Common myeloid progenitor, CD34-positive (primary cell): ENCODE results near the gene LRRC43.

Experiments used
- CTCF ChIA-PET: fragments of 350-600 bp; sonication (Branson Sonifier 250); formaldehyde crosslinking; loops from one replicate; lab custom pipeline; 2021; ENCODE audit warnings: antibody characterized with exemption; lab: Charles Lee
- POLR2A ChIA-PET: fragments of 350-600 bp; sonication (Branson Sonifier 250); formaldehyde crosslinking; loops from one replicate; lab custom pipeline; 2021; ENCODE audit warnings: antibody characterized with exemption; lab: Charles Lee
- DNase-seq, 3 donors: peaks; one replicate each; pipeline versions ENCODE4 v3.0.0 to v3.0.0-alpha.2; 2013
- H3K27ac ChIP-seq, 2 experiments: 1 replicate in 1 of 2; 2 replicates in 1 of 2; pipeline ENCODE4 v1.7.0; 2013; ENCODE audit warnings: inconsistent platforms in 2 of 2, low read length in 2 of 2, mild to moderate bottlenecking in 2 of 2, low read depth in 1 of 2, moderate library complexity in 1 of 2; ENCODE audit not compliant: severe bottlenecking in 2 of 2, insufficient read depth in 1 of 2, poor library complexity in 1 of 2
- H3K27me3 ChIP-seq, 5 experiments: replicated peaks in 2 of 5; 1 replicate in 3 of 5; 2 replicates in 2 of 5; pipeline versions ENCODE4 v1.6.1 to v1.7.0; 2013; ENCODE audit warnings: low read length in 4 of 5, mild to moderate bottlenecking in 2 of 5, moderate library complexity in 2 of 5, inconsistent platforms in 1 of 5; ENCODE audit not compliant: insufficient read depth in 5 of 5, control insufficient read depth in 4 of 5
- H3K36me3 ChIP-seq, 4 experiments: 1 replicate in 2 of 4; 2 replicates in 2 of 4; pipeline versions ENCODE4 v1.6.1 to v1.7.0; 2013; ENCODE audit warnings: low read length in 3 of 4, control low read depth in 1 of 4, mild to moderate bottlenecking in 1 of 4; ENCODE audit not compliant: control insufficient read depth in 4 of 4, insufficient read depth in 4 of 4
- H3K4me1 ChIP-seq, 4 experiments: 1 replicate in 3 of 4; 2 replicates in 1 of 4; pipeline versions ENCODE4 v1.6.1 to v1.7.1; 2013; ENCODE audit warnings: low read length in 3 of 4, mild to moderate bottlenecking in 3 of 4, control low read depth in 1 of 4, inconsistent platforms in 1 of 4, moderate library complexity in 1 of 4; ENCODE audit not compliant: control insufficient read depth in 4 of 4, insufficient read depth in 4 of 4; ENCODE audit errors: control extremely low read depth in 1 of 4
- H3K4me3 ChIP-seq, 7 experiments: 1 replicate in 4 of 7; 2 replicates in 3 of 7; pipeline versions ENCODE4 v1.5.1 to v1.7.0; 2013; ENCODE audit warnings: mild to moderate bottlenecking in 7 of 7, low read length in 6 of 7, moderate library complexity in 6 of 7, inconsistent platforms in 2 of 7, low read depth in 2 of 7, control low read depth in 1 of 7; ENCODE audit not compliant: insufficient read depth in 4 of 7, control insufficient read depth in 1 of 7; ENCODE audit errors: extremely low read depth in 1 of 7
- H3K9me3 ChIP-seq, 5 experiments: 1 replicate in 4 of 5; 2 replicates in 1 of 5; pipeline versions ENCODE4 v1.6.1 to v1.7.1; 2013; ENCODE audit warnings: low read length in 4 of 5, mild to moderate bottlenecking in 2 of 5, inconsistent platforms in 1 of 5, low read depth in 1 of 5, moderate library complexity in 1 of 5; ENCODE audit not compliant: control insufficient read depth in 4 of 5, insufficient read depth in 2 of 5; ENCODE audit errors: control extremely low read depth in 1 of 5
- WGBS: methylation state at CpG from one replicate; pipeline ENCODE4 v1.1.5; 2013; ENCODE audit not compliant: insufficient coverage; 5-methylcytosine and 5-hydroxymethylcytosine counted together

LRRC43 gene

DNA sequence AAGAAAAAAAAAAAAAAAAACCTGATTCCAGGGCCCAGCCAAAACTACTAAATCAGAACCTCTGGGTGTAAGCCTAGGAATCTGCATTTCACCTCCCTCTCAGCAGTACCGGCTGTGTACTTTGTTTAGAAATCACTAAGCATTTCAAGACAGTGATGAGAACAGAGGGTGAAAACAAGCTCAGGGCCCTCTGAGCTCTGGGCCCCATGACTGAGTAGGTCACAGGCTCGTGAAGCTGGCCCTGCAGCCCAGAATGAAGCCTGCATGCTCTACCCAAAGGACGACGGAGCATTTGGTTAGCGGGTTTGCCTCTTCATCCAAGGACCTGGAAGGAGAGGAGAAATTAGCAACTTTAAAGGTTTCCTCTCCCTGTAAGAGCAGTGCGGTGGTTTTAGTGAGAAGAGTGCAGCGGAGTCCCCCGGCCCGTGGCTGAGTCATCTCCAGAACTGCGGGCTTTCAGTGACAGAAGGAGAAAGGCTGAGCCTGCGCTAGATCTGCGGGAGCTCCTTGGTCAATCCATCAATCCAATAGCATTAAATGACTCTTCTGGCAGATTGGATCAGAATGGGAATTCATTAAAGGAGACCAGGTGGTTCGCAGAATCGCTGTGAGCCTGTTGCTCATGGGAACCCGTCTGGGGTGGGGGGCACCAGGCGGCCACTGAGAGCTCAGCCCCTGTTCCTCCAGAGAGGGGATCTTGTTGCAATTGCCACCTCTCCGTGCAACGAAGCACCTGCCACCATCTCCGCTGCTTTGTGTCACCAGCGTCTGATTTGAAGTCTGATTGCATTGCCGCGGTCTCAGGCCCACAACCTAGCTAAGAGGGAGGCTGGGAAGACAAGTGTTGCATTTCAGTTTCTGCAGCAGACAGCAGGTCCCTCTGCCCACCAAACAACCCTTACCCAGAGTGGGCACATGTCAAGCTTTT lies 16.2 kb upstream of the LRRC43 start:
- no peaks in the 10 kb centered on the region for H3K9me3 ChIP-seq
- ChIA-PET POLR2A (interaction anchor here (0.6 kb wide), 1 partner anchor 11 kb away, joined by 3 read pairs; no protein-coding TSS in a partner anchor), CTCF (interaction anchor here (1.2 to 1.3 kb wide), 2 partner anchors 8 to 78 kb away, joined by 3 read pairs; no protein-coding TSS in a partner anchor)
- H3K36me3 ChIP-seq = no peaks in the 10 kb centered on the region
- H3K4me3 ChIP-seq = no peak overlapping the region
- H3K4me1 ChIP-seq = no peaks in the 10 kb centered on the region
- 92% methylated on average over 18 of the region's 22 CpGs for WGBS
- no peak overlapping the region for H3K27ac ChIP-seq
- no peak for DNase-seq
- peaks cover 0 to 1% (median 0%) of the 10 kb centered on the region in 5 experiments for H3K27me3 ChIP-seq

DNA sequence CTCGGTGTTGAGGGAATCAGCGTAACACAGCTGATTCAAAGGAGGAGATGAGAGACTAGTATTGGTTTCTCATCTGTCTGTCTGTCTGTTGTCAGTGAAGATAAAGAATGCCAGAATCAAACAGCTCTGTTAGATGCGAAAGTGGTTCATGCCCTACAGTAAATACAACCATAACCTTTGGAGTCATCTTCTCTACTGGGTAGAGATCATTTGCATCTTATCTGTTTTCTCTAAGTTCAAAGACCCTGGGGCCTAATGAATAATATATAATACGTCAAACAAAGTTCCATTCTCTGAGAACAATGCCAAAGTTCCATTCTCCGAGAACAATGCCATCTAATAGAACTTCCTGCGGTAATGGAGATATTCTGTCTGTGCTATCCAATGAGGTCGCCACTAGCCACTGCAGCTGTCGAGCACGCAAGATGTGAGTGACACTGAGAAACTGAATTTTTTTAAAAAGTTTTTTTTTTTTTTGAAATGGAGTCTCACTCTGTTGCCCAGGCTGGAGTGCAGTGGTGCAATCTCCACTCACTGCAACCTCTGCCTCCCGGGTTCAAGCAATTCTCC lies 15.5 kb upstream of the LRRC43 start:
- Histone ChIP-seq H3K4me1 (no peaks in the 10 kb centered on the region), H3K9me3 (no peaks in the 10 kb centered on the region)
- POLR2A ChIA-PET = interaction anchor here (0.6 kb wide), 1 partner anchor 12 kb away, joined by 3 read pairs; no protein-coding TSS in a partner anchor

DNA sequence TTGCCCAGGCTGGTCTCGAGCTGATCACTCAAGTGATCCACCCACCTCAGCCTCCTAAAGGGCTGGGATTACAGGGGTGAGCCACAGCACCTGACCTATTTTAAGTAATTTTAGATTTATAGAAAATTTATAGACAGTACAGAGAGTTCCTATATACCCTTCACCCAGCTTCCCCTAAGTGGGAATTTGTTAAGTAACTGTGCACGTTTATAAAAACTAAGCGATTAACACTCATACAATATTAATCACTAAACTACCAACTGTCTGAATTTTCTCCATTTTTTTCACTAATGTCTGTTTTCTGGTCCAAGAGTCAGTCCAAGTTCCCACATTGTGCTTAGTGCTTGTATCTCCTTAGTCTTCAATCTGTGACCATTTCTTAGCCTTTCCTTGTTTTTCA lies 14.4 kb upstream of the LRRC43 start:
- H3K9me3 ChIP-seq = no peaks in the 10 kb centered on the region
- ChIA-PET CTCF (no interaction called here), POLR2A (no interaction called here)
- H3K4me3 ChIP-seq = no peak overlapping the region
- peaks cover 0 to 1% (median 0%) of the 10 kb centered on the region in 5 experiments for H3K27me3 ChIP-seq
- DNase-seq = no peak
- H3K4me1 ChIP-seq = no peaks in the 10 kb centered on the region
- no peak overlapping the region for H3K27ac ChIP-seq
- WGBS = 100% methylated on average over 2 of the region's 3 CpGs
- H3K36me3 ChIP-seq = no peaks in the 10 kb centered on the region

More for the DNA sequence above, 15.5 kb upstream of the LRRC43 start:
- Histone ChIP-seq H3K27ac (no peak overlapping the region), H3K4me3 (no peak overlapping the region), H3K36me3 (no peaks in the 10 kb centered on the region), H3K27me3 (peaks cover 0 to 1% (median 0%) of the 10 kb centered on the region in 5 experiments)
- CTCF ChIA-PET = interaction anchor here (1.3 kb wide), 1 partner anchor 78 kb away, joined by 3 read pairs; no protein-coding TSS in a partner anchor
- 97% methylated on average over 6 of the region's 10 CpGs for WGBS
- DNase-seq = no peak

DNA sequence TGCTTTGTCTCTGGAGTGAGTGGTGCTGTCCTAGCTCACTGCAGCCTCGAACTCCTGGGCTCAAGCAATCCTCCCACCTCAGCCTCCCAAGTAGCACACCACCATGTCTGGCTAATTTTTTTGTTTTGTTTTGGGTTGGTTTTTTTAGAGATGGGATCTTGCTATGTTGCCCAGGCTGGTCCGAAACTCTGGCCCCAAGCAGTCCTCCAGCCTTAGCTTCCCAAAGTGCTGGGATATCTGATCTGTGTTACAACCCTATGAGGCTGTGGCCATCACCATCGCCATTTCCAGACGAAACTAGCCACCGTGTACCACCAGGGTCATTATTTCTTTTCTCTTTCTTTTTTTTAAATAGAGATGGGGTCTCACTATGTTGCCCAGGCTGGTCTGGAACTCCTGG lies 11.5 kb upstream of the LRRC43 start:
- CTCF ChIA-PET = no interaction called here
- H3K4me1 ChIP-seq = no peaks in the 10 kb centered on the region
- H3K27ac ChIP-seq = no peak overlapping the region
- no peak overlapping the region for H3K4me3 ChIP-seq
- no peaks in the 10 kb centered on the region for H3K36me3 ChIP-seq
- POLR2A ChIA-PET = no interaction called here
- no peaks in the 10 kb centered on the region for H3K9me3 ChIP-seq
- 100% methylated on average over 4 of the region's 5 CpGs for WGBS
- H3K27me3 ChIP-seq = peaks cover 0 to 2% (median 0%) of the 10 kb centered on the region in 5 experiments
- no peak for DNase-seq

DNA sequence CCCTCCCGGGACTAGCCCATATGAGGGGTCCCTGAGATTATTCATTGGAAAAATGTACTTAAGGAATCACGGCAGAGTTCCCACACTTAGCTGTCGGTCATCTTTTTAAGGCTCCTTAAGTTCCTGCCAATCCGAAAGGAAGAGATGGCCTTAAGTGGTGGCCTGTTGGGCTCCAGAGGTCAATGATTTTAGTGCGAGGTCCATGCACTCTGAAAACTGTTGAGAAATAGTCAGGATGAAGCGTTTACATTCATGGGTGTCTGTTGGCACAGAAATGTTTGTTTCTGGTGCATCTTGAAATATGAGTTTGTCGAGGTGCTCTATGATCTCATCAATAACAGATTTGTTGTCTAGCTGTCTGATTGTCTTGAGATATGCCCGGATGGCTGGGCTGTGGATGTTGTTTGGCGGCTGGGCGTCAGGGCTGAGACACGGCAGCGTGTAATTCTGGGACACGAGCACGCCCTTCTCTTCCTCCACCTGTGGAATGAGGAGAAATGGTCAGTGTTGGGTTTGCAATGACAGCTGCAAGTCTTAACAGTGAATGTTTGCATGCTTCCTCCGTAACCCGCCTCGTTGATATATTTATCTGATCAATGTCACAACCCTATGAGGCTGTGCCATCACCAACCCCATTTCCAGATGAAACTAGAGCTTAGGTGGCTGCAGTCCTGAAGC lies 10.5 kb upstream of the LRRC43 start:
- Histone ChIP-seq H3K36me3 (no peaks in the 10 kb centered on the region), H3K27ac (no peak overlapping the region), H3K4me3 (no peak overlapping the region), H3K9me3 (no peaks in the 10 kb centered on the region), H3K4me1 (no peaks in the 10 kb centered on the region), H3K27me3 (peaks cover 0 to 2% (median 0%) of the 10 kb centered on the region in 5 experiments)
- POLR2A ChIA-PET = no interaction called here
- WGBS = 96% methylated on average over 12 of the region's 17 CpGs
- CTCF ChIA-PET = interaction anchor here (1.1 kb wide), 1 partner anchor 298 kb away, joined by 3 read pairs; no protein-coding TSS in a partner anchor
- DNase-seq = no peak

DNA sequence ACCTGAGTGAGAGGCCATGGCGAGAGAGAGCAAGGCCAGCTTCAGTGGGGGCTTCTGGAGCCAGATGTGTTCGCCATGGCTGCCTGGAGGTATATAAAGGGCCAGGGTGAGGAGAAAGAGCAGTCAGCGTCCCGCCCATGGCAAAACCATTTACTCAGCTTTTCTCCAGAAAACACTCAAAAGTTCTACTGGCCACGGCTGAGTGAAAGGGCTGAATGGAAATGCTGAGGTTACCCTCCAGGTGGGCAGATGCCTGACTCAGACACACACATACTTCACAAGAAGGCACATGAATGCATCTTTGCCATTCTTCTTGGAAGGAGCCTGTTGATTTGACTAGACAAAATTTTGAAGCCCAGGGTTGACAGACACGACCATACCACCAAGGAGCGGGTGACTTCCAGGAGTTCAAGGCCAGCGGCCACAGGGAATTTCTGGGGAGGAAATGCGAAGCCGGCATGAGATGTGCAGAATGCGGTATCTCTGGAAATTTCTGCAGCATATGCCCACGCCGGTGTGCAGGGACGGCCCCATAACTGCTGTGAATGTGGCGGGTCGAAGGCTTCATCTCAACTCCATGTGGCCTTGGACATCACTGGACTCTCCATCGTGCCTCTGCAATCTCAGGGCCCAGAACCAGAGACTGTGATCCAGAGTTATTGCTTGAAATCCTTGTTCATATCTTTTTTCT lies 8.6 kb upstream of the LRRC43 start, which contains the start of gene IL31:
IL31 (minus strand) TSS at position 67 of the 691 bp plus-strand sequence; CDS start at position 18, 49 bp downstream.
- 96% methylated on average over 13 of the region's 17 CpGs for WGBS
- Histone ChIP-seq H3K9me3 (no peaks in the 10 kb centered on the region), H3K36me3 (no peaks in the 10 kb centered on the region), H3K27me3 (peaks cover 0 to 2% (median 0%) of the 10 kb centered on the region in 5 experiments), H3K27ac (no peak within 1 kb of the TSS), H3K4me1 (no peaks in the 10 kb centered on the region), H3K4me3 (no peak within 1 kb of the TSS)
- DNase-seq = no peak
- CTCF ChIA-PET = interaction anchor here (1.7 kb wide), 1 partner anchor 17 kb away, joined by 4 read pairs; no protein-coding TSS in a partner anchor
- POLR2A ChIA-PET = no interaction called here
